ENCODE measurements around the gene CCDC8.
A peak's percentile ranks its signal among the peaks of the same experiment; 100 is the strongest.

CCDC8 gene

DNA sequence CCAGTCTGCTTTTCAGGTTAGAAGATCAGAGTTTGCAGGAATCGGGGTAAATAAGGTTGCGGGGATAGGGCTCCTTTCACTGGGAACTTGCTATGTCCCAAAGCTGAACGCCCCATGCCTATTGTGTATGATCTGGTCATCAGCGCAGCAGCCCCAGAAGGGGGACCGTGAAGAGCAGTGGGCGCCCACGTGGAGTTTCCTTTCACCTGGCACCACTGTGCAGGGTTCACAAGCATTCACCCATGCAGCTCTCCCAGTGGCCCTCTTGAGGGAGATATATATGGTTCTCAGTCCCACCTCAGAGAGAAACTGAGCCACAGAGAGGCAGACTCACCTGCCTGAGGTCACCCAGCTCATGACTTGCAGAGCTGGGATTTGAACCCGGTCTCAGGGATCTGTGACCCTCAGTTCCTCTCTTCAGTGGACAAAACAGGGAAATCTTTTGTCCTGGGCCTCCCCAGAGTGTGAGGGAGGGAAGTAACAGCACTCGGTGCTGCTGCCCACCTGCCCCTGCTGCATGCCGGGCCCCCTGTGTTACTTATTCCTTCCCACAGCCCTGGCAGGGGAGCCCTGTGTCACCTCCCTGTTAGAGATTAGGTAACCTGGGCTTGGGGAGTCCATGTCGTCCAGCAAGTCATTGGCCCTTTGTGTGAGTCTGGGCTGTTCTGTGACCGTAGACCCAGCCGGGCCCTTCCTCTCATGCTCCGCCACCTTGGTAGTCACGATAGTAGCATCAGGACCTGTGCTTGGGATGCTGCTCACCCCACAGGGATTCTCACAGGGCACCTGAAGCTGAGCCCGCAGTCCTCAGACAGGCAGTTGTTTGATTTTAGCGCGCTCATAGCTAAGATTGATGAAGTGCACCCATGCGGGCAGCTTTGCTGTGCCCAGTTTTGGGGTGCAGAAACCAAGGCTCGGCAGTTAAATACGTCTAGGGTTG lies 38.6 kb downstream of the CCDC8 start:
- peaks cover 29% of the 10 kb centered on the region for H3K4me1 Mint-ChIP-seq
- peaks cover 3% of the 10 kb centered on the region for H3K27me3 Mint-ChIP-seq (ENCODE audit: low read depth, poor library complexity)
- peak overlapping the region; percentile 75 for H3K27ac Mint-ChIP-seq
- H3K36me3 Mint-ChIP-seq (ENCODE audit: low read depth) = peaks cover 48% of the 10 kb centered on the region
- DNase-seq = no peak
- no peaks in the 10 kb centered on the region for H3K9me3 Mint-ChIP-seq
- TF ChIP-seq, protein P1, sequence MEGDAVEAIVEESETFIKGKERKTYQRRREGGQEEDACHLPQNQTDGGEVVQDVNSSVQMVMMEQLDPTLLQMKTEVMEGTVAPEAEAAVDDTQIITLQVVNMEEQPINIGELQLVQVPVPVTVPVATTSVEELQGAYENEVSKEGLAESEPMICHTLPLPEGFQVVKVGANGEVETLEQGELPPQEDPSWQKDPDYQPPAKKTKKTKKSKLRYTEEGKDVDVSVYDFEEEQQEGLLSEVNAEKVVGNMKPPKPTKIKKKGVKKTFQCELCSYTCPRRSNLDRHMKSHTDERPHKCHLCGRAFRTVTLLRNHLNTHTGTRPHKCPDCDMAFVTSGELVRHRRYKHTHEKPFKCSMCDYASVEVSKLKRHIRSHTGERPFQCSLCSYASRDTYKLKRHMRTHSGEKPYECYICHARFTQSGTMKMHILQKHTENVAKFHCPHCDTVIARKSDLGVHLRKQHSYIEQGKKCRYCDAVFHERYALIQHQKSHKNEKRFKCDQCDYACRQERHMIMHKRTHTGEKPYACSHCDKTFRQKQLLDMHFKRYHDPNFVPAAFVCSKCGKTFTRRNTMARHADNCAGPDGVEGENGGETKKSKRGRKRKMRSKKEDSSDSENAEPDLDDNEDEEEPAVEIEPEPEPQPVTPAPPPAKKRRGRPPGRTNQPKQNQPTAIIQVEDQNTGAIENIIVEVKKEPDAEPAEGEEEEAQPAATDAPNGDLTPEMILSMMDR (IDR thresholded peaks at IDR 0.05) = no peak
- H3K4me3 Mint-ChIP-seq = no peak overlapping the region

DNA sequence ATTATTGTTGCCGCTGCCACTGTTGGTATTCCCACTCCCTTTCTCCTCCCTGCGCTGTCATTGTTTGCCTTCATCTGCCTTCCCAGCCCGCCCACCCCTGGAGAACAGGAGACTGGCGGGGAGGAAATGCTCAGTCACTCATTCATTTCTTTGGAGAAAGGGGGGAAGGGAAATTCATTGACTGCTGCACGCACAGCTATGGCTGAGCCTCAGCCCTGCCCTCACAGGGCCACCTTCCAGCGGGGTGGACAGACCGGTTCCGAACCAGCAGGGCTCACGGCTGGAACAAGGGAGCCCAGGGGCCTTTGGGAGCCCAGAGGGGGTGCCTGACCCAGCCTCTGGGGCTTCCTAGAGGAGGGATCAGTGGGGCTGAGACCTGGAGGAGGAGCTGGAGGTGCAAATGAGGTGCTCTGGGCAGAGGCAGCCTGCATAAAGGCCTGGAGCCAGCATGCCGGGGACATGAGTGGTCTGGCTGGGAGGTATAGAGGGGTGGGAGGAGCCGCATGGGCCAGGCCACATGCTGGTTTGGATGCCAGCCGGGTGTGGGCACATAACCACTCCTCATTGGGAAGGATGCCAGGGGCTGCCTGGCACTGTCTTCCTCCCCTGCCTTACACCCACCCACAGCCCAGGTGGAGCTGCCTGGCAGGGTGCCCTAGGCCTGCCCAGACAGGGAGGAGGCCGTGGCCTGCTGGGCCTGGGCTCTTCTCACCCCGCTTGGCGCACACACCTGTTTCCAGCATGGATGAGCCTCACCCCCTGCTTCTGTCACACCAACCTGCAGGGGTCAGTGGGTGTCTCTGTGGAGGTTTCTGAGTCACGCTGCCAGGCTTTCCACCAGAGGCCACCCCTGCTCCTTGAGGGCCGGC lies 39.6 kb downstream of the CCDC8 start:
- peaks cover 41% of the 10 kb centered on the region for H3K36me3 Mint-ChIP-seq (ENCODE audit: low read depth)
- no peak overlapping the region for H3K4me3 Mint-ChIP-seq
- H3K27me3 Mint-ChIP-seq (ENCODE audit: low read depth, poor library complexity) = peaks cover 3% of the 10 kb centered on the region
- TF ChIP-seq, protein P1 (IDR thresholded peaks at IDR 0.05) = no peak
- H3K4me1 Mint-ChIP-seq = peaks cover 34% of the 10 kb centered on the region
- no peaks in the 10 kb centered on the region for H3K9me3 Mint-ChIP-seq
- no peak for DNase-seq
- H3K27ac Mint-ChIP-seq = no peak overlapping the region

DNA sequence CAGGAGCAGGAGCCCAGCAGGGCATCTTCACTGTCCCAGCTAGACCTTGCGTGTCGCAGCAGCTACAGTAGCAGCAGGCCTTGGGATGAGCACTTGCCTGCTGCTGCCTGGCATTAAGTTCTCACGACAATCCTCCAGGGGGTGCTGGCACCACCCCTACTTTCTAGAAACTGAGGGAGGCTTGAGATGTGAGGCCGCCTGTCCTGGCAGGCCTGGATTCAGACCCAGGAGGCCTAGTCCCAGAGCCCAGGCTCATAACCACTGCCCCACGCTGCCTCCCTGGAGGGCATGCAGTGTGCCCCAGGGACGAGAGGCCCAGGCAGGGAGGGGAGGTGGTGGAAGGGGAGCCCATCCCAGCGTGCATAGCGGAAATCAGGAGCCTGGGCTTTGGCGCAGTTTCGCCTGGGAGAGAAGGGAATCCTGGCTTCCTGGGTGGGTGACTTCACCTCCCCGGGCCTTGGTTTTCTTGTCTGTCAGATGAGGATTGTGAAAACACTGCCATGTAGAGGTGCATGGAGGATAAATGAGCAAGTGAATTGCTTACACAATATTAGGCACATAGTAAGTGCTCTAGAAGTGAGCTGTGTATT lies 40.4 kb downstream of the CCDC8 start:
- DNase-seq = no peak
- TF ChIP-seq, protein P1 (IDR thresholded peaks at IDR 0.05) = no peak
- H3K27me3 Mint-ChIP-seq (ENCODE audit: low read depth, poor library complexity) = peaks cover 3% of the 10 kb centered on the region
- H3K36me3 Mint-ChIP-seq (ENCODE audit: low read depth) = peaks cover 36% of the 10 kb centered on the region
- H3K4me3 Mint-ChIP-seq = no peak overlapping the region
- no peaks in the 10 kb centered on the region for H3K9me3 Mint-ChIP-seq
- H3K27ac Mint-ChIP-seq = no peak overlapping the region
- H3K4me1 Mint-ChIP-seq = peaks cover 40% of the 10 kb centered on the region

DNA sequence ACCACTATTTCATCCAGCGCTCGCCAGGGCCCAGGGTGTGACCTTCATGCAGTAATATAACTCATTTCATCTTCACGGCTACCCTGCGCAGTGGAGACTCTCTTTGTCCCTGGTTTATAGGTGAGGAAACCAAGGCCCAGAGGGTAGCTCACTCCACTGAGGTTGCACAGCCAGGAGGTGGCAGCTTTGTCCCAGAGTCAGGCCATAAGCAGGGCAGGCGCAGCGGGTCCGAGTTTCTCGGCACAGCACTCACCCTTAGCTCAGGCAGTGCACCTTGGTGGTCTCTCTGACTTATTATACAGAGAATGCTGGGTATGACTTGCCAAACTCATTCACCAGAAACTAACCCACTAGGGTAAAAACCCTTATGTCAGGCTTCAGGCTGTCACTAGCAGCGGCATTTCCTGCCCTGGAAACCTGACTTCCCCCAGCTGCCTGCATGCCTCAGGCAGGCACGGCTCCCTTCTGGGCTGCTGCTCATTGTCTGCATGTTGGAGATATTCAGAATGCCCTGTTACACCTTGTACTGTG lies 41.9 kb downstream of the CCDC8 start:
- peaks cover 23% of the 10 kb centered on the region for H3K36me3 Mint-ChIP-seq (ENCODE audit: low read depth)
- TF ChIP-seq, protein P1 (IDR thresholded peaks at IDR 0.05) = no peak
- H3K27me3 Mint-ChIP-seq (ENCODE audit: low read depth, poor library complexity) = peaks cover 3% of the 10 kb centered on the region
- DNase-seq = no peak
- H3K9me3 Mint-ChIP-seq = no peaks in the 10 kb centered on the region
- H3K4me1 Mint-ChIP-seq = peaks cover 56% of the 10 kb centered on the region
- no peak overlapping the region for H3K4me3 Mint-ChIP-seq
- H3K27ac Mint-ChIP-seq = peak overlapping the region; percentile 81

DNA sequence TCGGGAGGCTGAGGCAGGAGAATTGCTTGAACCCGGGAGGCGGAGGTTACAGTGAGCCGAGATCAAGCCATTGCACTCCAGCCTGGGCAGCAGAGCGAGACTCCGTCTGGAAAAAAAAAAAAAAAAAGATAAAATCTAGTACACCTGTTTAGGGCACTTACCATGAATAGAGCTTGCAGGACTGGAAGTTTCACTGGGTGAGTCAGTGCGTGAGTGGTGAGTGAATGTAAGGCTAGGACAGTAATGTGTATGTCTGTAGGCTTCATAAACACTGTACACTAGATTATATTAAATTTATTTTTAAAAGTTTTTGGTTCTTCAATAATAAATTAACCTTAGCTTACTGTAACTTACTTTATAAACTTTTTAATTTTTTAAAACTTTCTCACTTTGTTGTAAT lies 43.5 kb downstream of the CCDC8 start:
- Mint-ChIP-seq H3K27ac (no peak overlapping the region), H3K4me3 (no peak overlapping the region), H3K9me3 (no peaks in the 10 kb centered on the region), H3K4me1 (peaks cover 69% of the 10 kb centered on the region), H3K36me3 (ENCODE audit: low read depth) (peaks cover 27% of the 10 kb centered on the region), H3K27me3 (ENCODE audit: low read depth, poor library complexity) (peaks cover 3% of the 10 kb centered on the region)
- TF ChIP-seq, protein P1 (IDR thresholded peaks at IDR 0.05) = no peak
- DNase-seq = no peak
